Hindlimb muscle (tissue), 1 donor: ENCODE data around the gene MAGED2. TPM values are rescaled to one million over a fixed set of nuclear protein-coding genes. Genes with fewer than 3 reads are reported as not detected.
A peak's percentile ranks its signal among the peaks of the same experiment; 100 is the strongest.
"Not testable (repeated sequence)": the region's sequence is repeated elsewhere in the genome, so short reads cannot be mapped to it uniquely, and the experiment has no call there.

Experiments
- DNase-seq: peaks from one replicate; pipeline ENCODE4 v3.0.0-alpha.2; 2013
- polyA plus RNA-seq: library from polyadenylated mRNA; unstranded; fragments of 120-200 nt; gene quantifications from one replicate; pipeline ENCODE4 v1.2.1, GENCODE V29; 2013; ENCODE audit not compliant: insufficient read length

The MAGED2 gene
- polyA plus RNA-seq, 1 donor, result 988 TPM

- DNase-seq, result no peak
Measured at GRCh38 chrX:54818221-54818620, 10.7 kb downstream of the MAGED2 start.

GRCh38 chrX:54819201-54819600 is 11.7 kb downstream of the MAGED2 start:
- no peak for DNase-seq

- no peak for DNase-seq
Measured at GRCh38 chrX:54820737-54821136, 13.2 kb downstream of the MAGED2 start.

- no peak for DNase-seq
Measured at GRCh38 chrX:54821310-54821709, 13.8 kb downstream of the MAGED2 start.

- DNase-seq, result no peak
Measured at GRCh38 chrX:54824195-54824594, 16.6 kb downstream of the MAGED2 start.

- DNase-seq, result no peak
Measured at GRCh38 chrX:54824722-54825121, 17.2 kb downstream of the MAGED2 start.

- no peak for DNase-seq
Measured at GRCh38 chrX:54825716-54826438, 18.3 kb downstream of the MAGED2 start.

- DNase-seq, result no peak
Measured at GRCh38 chrX:54826598-54826997, 19.1 kb downstream of the MAGED2 start.

- no peak for DNase-seq
Measured at GRCh38 chrX:54838583-54838982, 31.0 kb downstream of the MAGED2 start.

- peak; percentile 49 for DNase-seq
Measured at GRCh38 chrX:54841184-54841874, 33.8 kb downstream of the MAGED2 start.

- DNase-seq, result no peak
Measured at GRCh38 chrX:54842607-54843006, 35.1 kb downstream of the MAGED2 start.

- DNase-seq, result no peak
Measured at GRCh38 chrX:54843050-54843449, 35.5 kb downstream of the MAGED2 start.

GRCh38 chrX:54847700-54848099 is 40.2 kb downstream of the MAGED2 start:
- not testable (repeated sequence) for DNase-seq

GRCh38 chrX:54865208-54865607 is 57.7 kb downstream of the MAGED2 start:
- DNase-seq, result no peak

Other genes starting within 250 kb of the MAGED2 start
- 0.80 TPM for gene ITIH6, start 9.5 kb upstream of the MAGED2 start, polyA plus RNA-seq
- 127 TPM for gene TRO, start 113.1 kb downstream of the MAGED2 start, polyA plus RNA-seq
- 1.1 TPM for gene PFKFB1, start 186.4 kb downstream of the MAGED2 start, polyA plus RNA-seq
- 11.3 TPM for gene APEX2, start 192.6 kb downstream of the MAGED2 start, polyA plus RNA-seq
- 14.7 TPM for gene ALAS2, start 223.2 kb downstream of the MAGED2 start, polyA plus RNA-seq